ENCODE results near the gene SEMA4B.
A peak's percentile ranks its signal among the peaks of the same experiment; 100 is the strongest.

Gene SEMA4B

DNA sequence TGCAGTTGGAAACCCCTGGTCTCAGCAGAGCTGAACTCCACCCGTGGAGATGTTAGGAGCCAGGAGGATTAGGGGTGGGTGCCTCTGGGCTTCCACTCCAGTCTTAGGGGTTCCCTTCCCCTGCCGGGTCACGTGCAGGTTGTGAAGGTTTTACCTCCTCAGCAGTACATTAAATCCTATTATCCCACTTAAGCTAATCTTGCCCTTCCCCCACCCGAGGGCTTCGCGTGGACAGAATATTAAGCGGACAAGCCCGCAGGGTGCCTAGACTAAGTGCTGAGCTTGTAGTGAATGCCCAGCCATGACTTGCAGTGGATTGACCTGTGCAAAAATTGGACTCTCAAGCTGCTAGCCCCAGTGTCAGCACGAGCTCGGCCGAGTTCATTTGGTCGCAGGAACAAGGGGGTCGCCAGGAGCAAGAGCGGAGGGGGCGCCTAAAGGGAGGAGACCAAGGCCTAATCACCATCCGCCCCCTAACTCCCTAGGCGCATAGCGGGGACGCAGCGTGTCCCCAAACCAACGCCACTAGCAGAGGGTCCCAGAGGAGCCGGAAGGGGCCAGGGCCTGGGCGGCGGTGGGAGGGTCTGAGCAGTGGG is 498 bp upstream of the SEMA4B start:
- TF ChIP-seq, protein P1, sequence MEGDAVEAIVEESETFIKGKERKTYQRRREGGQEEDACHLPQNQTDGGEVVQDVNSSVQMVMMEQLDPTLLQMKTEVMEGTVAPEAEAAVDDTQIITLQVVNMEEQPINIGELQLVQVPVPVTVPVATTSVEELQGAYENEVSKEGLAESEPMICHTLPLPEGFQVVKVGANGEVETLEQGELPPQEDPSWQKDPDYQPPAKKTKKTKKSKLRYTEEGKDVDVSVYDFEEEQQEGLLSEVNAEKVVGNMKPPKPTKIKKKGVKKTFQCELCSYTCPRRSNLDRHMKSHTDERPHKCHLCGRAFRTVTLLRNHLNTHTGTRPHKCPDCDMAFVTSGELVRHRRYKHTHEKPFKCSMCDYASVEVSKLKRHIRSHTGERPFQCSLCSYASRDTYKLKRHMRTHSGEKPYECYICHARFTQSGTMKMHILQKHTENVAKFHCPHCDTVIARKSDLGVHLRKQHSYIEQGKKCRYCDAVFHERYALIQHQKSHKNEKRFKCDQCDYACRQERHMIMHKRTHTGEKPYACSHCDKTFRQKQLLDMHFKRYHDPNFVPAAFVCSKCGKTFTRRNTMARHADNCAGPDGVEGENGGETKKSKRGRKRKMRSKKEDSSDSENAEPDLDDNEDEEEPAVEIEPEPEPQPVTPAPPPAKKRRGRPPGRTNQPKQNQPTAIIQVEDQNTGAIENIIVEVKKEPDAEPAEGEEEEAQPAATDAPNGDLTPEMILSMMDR (IDR thresholded peaks at IDR 0.05; ENCODE audit: low read depth, low read length) = no peak
- peak overlapping the region; percentile 97 for H3K27ac ChIP-seq
- H3K9me3 ChIP-seq (ENCODE audit: severe bottlenecking) = no peaks in the 10 kb centered on the region
- H3K36me3 ChIP-seq = peaks cover 33% of the 10 kb centered on the region
- DNase-seq = peak; percentile 96
- H3K4me3 ChIP-seq (ENCODE audit: low read depth, low read length) = peak overlapping the region; percentile 89
- no peaks in the 10 kb centered on the region for H3K27me3 ChIP-seq (ENCODE audit: insufficient read depth, low read depth, severe bottlenecking)

DNA sequence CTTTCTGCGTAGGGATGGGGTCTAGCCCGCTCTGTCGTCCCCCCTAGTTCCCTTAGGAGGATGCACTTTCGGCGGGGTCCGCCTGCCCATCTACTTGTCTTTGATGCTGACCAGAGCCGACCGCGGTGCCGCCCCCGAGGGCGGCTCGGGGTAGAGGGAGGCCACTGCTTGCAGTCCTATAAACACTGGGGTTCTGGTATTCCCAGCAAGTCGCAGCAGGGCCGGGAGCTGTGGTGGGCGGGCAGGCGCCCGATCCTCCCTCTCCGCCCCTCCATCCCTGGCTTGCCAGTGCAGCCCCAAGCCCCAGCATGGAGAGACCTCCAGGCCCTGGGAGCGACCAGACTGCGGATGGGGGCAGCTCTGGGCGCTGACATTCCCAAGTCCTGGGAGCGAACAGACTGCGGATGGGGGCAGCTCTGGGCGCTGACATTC is 830 bp downstream of the SEMA4B start:
- TF ChIP-seq, protein P1 (IDR thresholded peaks at IDR 0.05; ENCODE audit: low read depth, low read length) = no peak
- Histone ChIP-seq H3K27ac (peak overlapping the region; percentile 97), H3K4me3 (ENCODE audit: low read depth, low read length) (peak overlapping the region; percentile 89), H3K36me3 (peaks cover 46% of the 10 kb centered on the region), H3K27me3 (ENCODE audit: insufficient read depth, low read depth, severe bottlenecking) (no peaks in the 10 kb centered on the region), H3K9me3 (ENCODE audit: severe bottlenecking) (no peaks in the 10 kb centered on the region)
- DNase-seq = no peak

DNA sequence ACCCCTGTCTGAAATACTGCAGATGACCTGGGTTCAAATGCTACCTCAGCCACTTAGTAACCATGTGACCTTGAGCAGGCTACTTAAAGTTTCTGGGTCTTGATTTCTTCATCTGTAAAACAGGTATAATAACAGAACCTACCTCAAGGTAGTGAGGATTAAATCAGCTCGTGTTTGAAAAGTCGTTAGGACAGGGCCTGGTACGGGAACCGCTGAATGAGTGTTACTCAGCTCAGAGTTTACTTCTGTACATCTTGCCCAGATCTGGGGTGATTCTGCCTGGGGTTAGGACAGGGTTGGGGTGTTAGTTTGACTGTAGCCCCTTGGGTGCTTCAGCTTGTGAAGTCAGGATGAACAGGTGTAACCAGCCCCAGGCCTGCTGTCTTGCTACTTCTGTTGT is 1.8 kb downstream of the SEMA4B start:
- H3K9me3 ChIP-seq (ENCODE audit: severe bottlenecking) = no peaks in the 10 kb centered on the region
- H3K4me3 ChIP-seq (ENCODE audit: low read depth, low read length) = peak overlapping the region; percentile 89
- TF ChIP-seq, protein P1 (IDR thresholded peaks at IDR 0.05; ENCODE audit: low read depth, low read length) = no peak
- no peak for DNase-seq
- no peaks in the 10 kb centered on the region for H3K27me3 ChIP-seq (ENCODE audit: insufficient read depth, low read depth, severe bottlenecking)
- no peak overlapping the region for H3K27ac ChIP-seq
- H3K36me3 ChIP-seq = peaks cover 55% of the 10 kb centered on the region

DNA sequence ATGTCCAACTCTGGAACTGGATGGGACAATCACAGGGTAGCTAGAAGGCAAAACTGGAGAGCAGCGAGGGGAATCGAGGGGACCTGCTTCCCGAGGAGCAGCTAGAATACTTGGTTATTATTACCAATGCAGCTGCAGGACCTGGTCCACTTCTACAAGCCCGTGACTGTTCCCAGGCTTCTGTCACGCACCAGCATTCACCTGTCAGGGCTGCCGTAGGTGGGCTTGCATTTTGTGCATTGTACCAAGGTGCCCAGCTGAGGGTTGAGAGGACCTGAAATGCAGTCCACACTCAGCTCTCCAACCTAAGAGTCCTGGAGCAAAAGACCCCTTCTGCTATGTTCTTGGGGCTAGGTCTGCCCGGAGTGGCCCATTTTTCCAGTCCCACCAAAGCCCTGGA is 2.3 kb downstream of the SEMA4B start:
- TF ChIP-seq, protein P1 (IDR thresholded peaks at IDR 0.05; ENCODE audit: low read depth, low read length) = no peak
- peaks cover 58% of the 10 kb centered on the region for H3K36me3 ChIP-seq
- H3K4me3 ChIP-seq (ENCODE audit: low read depth, low read length) = peak overlapping the region; percentile 89; the same call in 1 of the 2 replicates
- DNase-seq = no peak
- no peaks in the 10 kb centered on the region for H3K27me3 ChIP-seq (ENCODE audit: insufficient read depth, low read depth, severe bottlenecking)
- H3K9me3 ChIP-seq (ENCODE audit: severe bottlenecking) = no peaks in the 10 kb centered on the region
- H3K27ac ChIP-seq = no peak overlapping the region

DNA sequence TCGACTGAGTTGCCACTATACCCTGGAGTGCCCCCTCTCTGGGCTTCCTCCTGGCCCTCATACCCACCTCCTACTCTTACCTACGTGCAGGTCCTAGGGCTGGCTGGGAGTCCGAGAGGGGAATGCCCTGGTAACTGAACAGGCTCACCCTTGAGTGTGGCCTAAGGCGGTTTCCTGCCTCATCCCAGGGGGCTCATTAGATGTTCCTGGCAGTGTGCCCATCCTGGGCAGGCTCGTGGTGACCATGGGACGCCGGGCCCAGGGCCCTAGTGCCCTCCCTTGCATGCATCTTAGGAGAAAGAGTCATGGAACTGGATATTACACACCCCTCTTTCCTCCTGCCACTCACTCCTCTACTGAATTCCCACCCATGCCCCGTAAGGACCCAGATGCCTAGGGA is 2.8 kb downstream of the SEMA4B start:
- Histone ChIP-seq H3K9me3 (ENCODE audit: severe bottlenecking) (no peaks in the 10 kb centered on the region), H3K27me3 (ENCODE audit: insufficient read depth, low read depth, severe bottlenecking) (no peaks in the 10 kb centered on the region), H3K36me3 (peaks cover 58% of the 10 kb centered on the region), H3K27ac (no peak overlapping the region), H3K4me3 (ENCODE audit: low read depth, low read length) (no peak overlapping the region)
- no peak for DNase-seq
- TF ChIP-seq, protein P1 (IDR thresholded peaks at IDR 0.05; ENCODE audit: low read depth, low read length) = no peak
